Measurements from ENCODE around the gene BMPR1A. TPM values are rescaled to one million over a fixed set of nuclear protein-coding genes. Genes with fewer than 3 reads are reported as not detected.
"Not testable (repeated sequence)": the region's sequence is repeated elsewhere in the genome, so short reads cannot be mapped to it uniquely, and the experiment has no call there.

Gene BMPR1A
- total RNA-seq, 6 experiments from 2014 or later: 41.9 to 50.5 (median 46.6) TPM

- DNase-seq: no peak
- TF ChIP-seq CTCF (IDR thresholded peaks at IDR 0.05): no peak
- Mint-ChIP-seq H3K27me3 (ENCODE audit: insufficient read depth) (peaks cover 9% of the 10 kb centered on the region), H3K9me3 (no peaks in the 10 kb centered on the region), H3K36me3 (ENCODE audit: low read depth) (no peaks in the 10 kb centered on the region), H3K27ac (no peak overlapping the region), H3K4me1 (ENCODE audit: low read depth) (no peaks in the 10 kb centered on the region), H3K4me3 (no peak overlapping the region)
These were observed 26.2 kb upstream of the BMPR1A start for GRCh38 chr10:86730227-86730626.

GRCh38 chr10:86732771-86733170 lies 23.6 kb upstream of the BMPR1A start:
- Mint-ChIP-seq H3K27ac (no peak overlapping the region), H3K4me3 (no peak overlapping the region), H3K36me3 (ENCODE audit: low read depth) (no peaks in the 10 kb centered on the region), H3K9me3 (no peaks in the 10 kb centered on the region), H3K4me1 (ENCODE audit: low read depth) (no peaks in the 10 kb centered on the region), H3K27me3 (ENCODE audit: insufficient read depth) (peaks cover 7% of the 10 kb centered on the region)
- no peak for DNase-seq
- TF ChIP-seq CTCF (IDR thresholded peaks at IDR 0.05): no peak

GRCh38 chr10:86733260-86733671 lies 23.2 kb upstream of the BMPR1A start:
- H3K27me3 Mint-ChIP-seq (ENCODE audit: insufficient read depth): peaks cover 2% of the 10 kb centered on the region
- DNase-seq: no peak
- H3K27ac Mint-ChIP-seq: no peak overlapping the region
- H3K4me1 Mint-ChIP-seq (ENCODE audit: low read depth): no peaks in the 10 kb centered on the region
- no peak overlapping the region for H3K4me3 Mint-ChIP-seq
- no peaks in the 10 kb centered on the region for H3K9me3 Mint-ChIP-seq
- no peaks in the 10 kb centered on the region for H3K36me3 Mint-ChIP-seq (ENCODE audit: low read depth)
- TF ChIP-seq CTCF (IDR thresholded peaks at IDR 0.05): no peak

- DNase-seq: no peak
- no peak overlapping the region for H3K27ac Mint-ChIP-seq
- H3K27me3 Mint-ChIP-seq (ENCODE audit: insufficient read depth): no peaks in the 10 kb centered on the region; the same call in none of the 2 replicates
- no peaks in the 10 kb centered on the region; the same call in 1 of the 2 replicates for H3K4me1 Mint-ChIP-seq (ENCODE audit: low read depth)
- H3K4me3 Mint-ChIP-seq: no peak overlapping the region
- H3K9me3 Mint-ChIP-seq: no peaks in the 10 kb centered on the region
- TF ChIP-seq CTCF (IDR thresholded peaks at IDR 0.05): no peak
- no peaks in the 10 kb centered on the region for H3K36me3 Mint-ChIP-seq (ENCODE audit: low read depth)
These were observed 22.0 kb upstream of the BMPR1A start for GRCh38 chr10:86734207-86734988.

- not testable (repeated sequence) for DNase-seq; H3K4me3 Mint-ChIP-seq; H3K27me3 Mint-ChIP-seq (ENCODE audit: insufficient read depth); H3K4me1 Mint-ChIP-seq (ENCODE audit: low read depth); H3K9me3 Mint-ChIP-seq; H3K27ac Mint-ChIP-seq; H3K36me3 Mint-ChIP-seq (ENCODE audit: low read depth)
These were observed 21.1 kb upstream of the BMPR1A start for GRCh38 chr10:86735278-86735677.

GRCh38 chr10:86742230-86742629 lies 14.2 kb upstream of the BMPR1A start:
- Mint-ChIP-seq H3K4me3 (no peak overlapping the region), H3K9me3 (no peaks in the 10 kb centered on the region), H3K27ac (no peak overlapping the region), H3K36me3 (ENCODE audit: low read depth) (no peaks in the 10 kb centered on the region), H3K4me1 (ENCODE audit: low read depth) (no peaks in the 10 kb centered on the region; the same call in 1 of the 2 replicates), H3K27me3 (ENCODE audit: insufficient read depth) (peaks cover 2% of the 10 kb centered on the region; the same call in 1 of the 2 replicates)
- TF ChIP-seq CTCF (IDR thresholded peaks at IDR 0.05): no peak
- no peak for DNase-seq
